Ishikawa (cell line): ENCODE results near the gene TMEM44.

ENCODE experiments used
- CEBPB ChIP-seq: IDR thresholded peaks from 2 replicates; pipeline ENCODE4 v1.6.1; 2012
- EGR1 ChIP-seq: IDR thresholded peaks from 2 replicates; pipeline ENCODE4 v1.6.1; 2012
- FOXM1 ChIP-seq: IDR thresholded peaks from 2 replicates; pipeline ENCODE4 v1.6.1; 2012; ENCODE audit warnings: low read depth, borderline replicate concordance
- RAD21 ChIP-seq: IDR thresholded peaks from 2 replicates; pipeline ENCODE4 v1.6.1; 2012; ENCODE audit warnings: low read depth
- TCF12 ChIP-seq: IDR thresholded peaks from 2 replicates; pipeline ENCODE4 v1.6.1; 2012; ENCODE audit warnings: low read depth
- YY1 ChIP-seq: IDR thresholded peaks from 2 replicates; pipeline ENCODE4 v1.6.1; 2012; ENCODE audit warnings: low read depth
- ZBTB7A ChIP-seq: IDR thresholded peaks from 2 replicates; pipeline ENCODE4 v1.6.1; 2012; ENCODE audit warnings: low read depth
- TF ChIP-seq, protein P1 (sequence below): IDR thresholded peaks from 2 replicates; pipeline ENCODE4 v1.6.1; 2012
- TF ChIP-seq, protein P2 (sequence below): IDR thresholded peaks from 2 replicates; pipeline ENCODE4 v1.6.1; 2012

DNA sequence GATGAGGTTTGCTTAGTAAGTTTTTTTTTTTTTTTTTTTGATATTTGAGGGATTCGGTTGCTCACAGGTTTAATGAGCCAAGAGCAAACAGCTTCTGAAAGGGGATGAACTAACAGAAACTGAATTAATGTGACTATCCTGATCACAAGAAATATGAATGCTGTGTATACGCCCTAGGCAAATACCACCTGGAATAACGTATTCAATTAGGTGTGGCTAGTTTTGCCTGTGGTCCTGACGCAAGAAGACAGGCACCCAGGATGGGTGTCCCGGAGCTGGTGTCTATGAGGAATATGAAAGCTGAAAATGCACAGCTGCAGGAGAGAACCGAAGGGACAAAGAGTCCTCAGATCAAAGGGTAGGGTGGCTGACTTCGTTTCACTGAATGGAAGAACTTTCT, 24.2 kb upstream of the TMEM44 start:
- TF ChIP-seq TCF12 (no peak), RAD21 (no peak), EGR1 (no peak), YY1 (no peak), ZBTB7A (no peak), CEBPB (no peak), FOXM1 (no peak)
- TF ChIP-seq, protein P1, sequence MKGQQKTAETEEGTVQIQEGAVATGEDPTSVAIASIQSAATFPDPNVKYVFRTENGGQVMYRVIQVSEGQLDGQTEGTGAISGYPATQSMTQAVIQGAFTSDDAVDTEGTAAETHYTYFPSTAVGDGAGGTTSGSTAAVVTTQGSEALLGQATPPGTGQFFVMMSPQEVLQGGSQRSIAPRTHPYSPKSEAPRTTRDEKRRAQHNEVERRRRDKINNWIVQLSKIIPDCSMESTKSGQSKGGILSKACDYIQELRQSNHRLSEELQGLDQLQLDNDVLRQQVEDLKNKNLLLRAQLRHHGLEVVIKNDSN, result no peak
- TF ChIP-seq, protein P2, sequence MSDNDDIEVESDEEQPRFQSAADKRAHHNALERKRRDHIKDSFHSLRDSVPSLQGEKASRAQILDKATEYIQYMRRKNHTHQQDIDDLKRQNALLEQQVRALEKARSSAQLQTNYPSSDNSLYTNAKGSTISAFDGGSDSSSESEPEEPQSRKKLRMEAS, result no peak
